HuH-7 (cell line): ENCODE measurements around the gene SUPT4H1.

Source experiments
- DNase-seq: peaks from one replicate; pipeline ENCODE4 v3.0.0; 2011; ENCODE audit warnings: low spot score

The SUPT4H1 gene

GRCh38 chr17:58339755-58340404, 12.1 kb downstream of the SUPT4H1 start:
- no peak for DNase-seq

GRCh38 chr17:58338841-58339754, 12.9 kb downstream of the SUPT4H1 start:
- DNase-seq, result no peak

GRCh38 chr17:58338454-58338840, 13.6 kb downstream of the SUPT4H1 start:
- no peak for DNase-seq

GRCh38 chr17:58337600-58338453, 14.2 kb downstream of the SUPT4H1 start:
- no peak for DNase-seq

- DNase-seq, result no peak
These were observed 14.8 kb downstream of the SUPT4H1 start for GRCh38 chr17:58337210-58337599.

GRCh38 chr17:58336456-58337209, 15.4 kb downstream of the SUPT4H1 start:
- no peak for DNase-seq

GRCh38 chr17:58335779-58336455, 16.1 kb downstream of the SUPT4H1 start:
- no peak for DNase-seq

GRCh38 chr17:58335061-58335731, 16.8 kb downstream of the SUPT4H1 start:
- no peak for DNase-seq

- no peak for DNase-seq
These were observed 17.3 kb downstream of the SUPT4H1 start for GRCh38 chr17:58334661-58335060.

GRCh38 chr17:58334256-58334655, 17.7 kb downstream of the SUPT4H1 start:
- DNase-seq, result no peak

- no peak for DNase-seq
These were observed 18.2 kb downstream of the SUPT4H1 start for GRCh38 chr17:58333736-58334207.

- no peak for DNase-seq
These were observed 18.9 kb downstream of the SUPT4H1 start for GRCh38 chr17:58332778-58333735.

- no peak for DNase-seq
These were observed 19.9 kb downstream of the SUPT4H1 start for GRCh38 chr17:58331815-58332777.

- no peak for DNase-seq
These were observed 20.8 kb downstream of the SUPT4H1 start for GRCh38 chr17:58330997-58331814.

- no peak for DNase-seq
These were observed 21.4 kb downstream of the SUPT4H1 start for GRCh38 chr17:58330538-58330996.

GRCh38 chr17:58329810-58330537, 22.0 kb downstream of the SUPT4H1 start:
- no peak for DNase-seq
